ENCODE measurements around the gene SPSB1. TPM values are rescaled to one million over a fixed set of nuclear protein-coding genes. Genes with fewer than 3 reads are reported as not detected.
A peak's percentile ranks its signal among the peaks of the same experiment; 100 is the strongest.

SPSB1 gene
- polyA plus RNA-seq, 4 donors, result 24.1 to 69.1 (median 32.6) TPM

- Histone ChIP-seq H3K27me3 (ENCODE audit: control insufficient read depth in 3 of 3, insufficient read depth in 3 of 3, low read length in 3 of 3) (no peaks in the 10 kb centered on the region), H3K4me1 (ENCODE audit: control insufficient read depth in 3 of 3, insufficient read depth in 2 of 3, low read depth in 1 of 3, low read length in 2 of 3) (peaks cover 0 to 26% (median 5%) of the 10 kb centered on the region in 3 donors), H3K9me3 (ENCODE audit: control insufficient read depth in 2 of 2, insufficient read depth in 1 of 2, low read depth in 1 of 2, low read length in 1 of 2) (no peaks in the 10 kb centered on the region), H3K36me3 (ENCODE audit: control insufficient read depth in 3 of 3, insufficient read depth in 2 of 3, low read depth in 1 of 3, low read length in 3 of 3) (peaks cover 0 to 57% (median 5%) of the 10 kb centered on the region in 3 donors), H3K27ac (ENCODE audit: low read depth in 1 of 3, low read length in 2 of 3) (peak overlapping the region in 2 of 3 donors; percentile 51 to 63), H3K4me3 (ENCODE audit: low read depth in 1 of 3, low read length in 3 of 3) (no peak overlapping the region)
- WGBS, 3 donors, result 61 to 74% (median 68%) methylated on average over 25 of the region's 25 CpGs
- peak in 1 of 2 donors; percentile 55 for DNase-seq
- FAIRE-seq, result no peak
Measured at GRCh38 chr1:9338397-9339246, 45.9 kb downstream of the SPSB1 start.

GRCh38 chr1:9340172-9340854 is 47.6 kb downstream of the SPSB1 start:
- no peak for FAIRE-seq
- peaks cover 2 to 31% (median 5%) of the 10 kb centered on the region in 3 donors for H3K4me1 ChIP-seq (ENCODE audit: control insufficient read depth in 3 of 3, insufficient read depth in 2 of 3, low read depth in 1 of 3, low read length in 2 of 3)
- 82 to 88% (median 86%) methylated on average over 22 to 24 of the region's 24 CpGs for WGBS, 3 donors
- no peak for DNase-seq
- peak overlapping the region in 1 of 3 donors; percentile 33 for H3K27ac ChIP-seq (ENCODE audit: low read depth in 1 of 3, low read length in 2 of 3)
- peaks cover 0 to 67% (median 5%) of the 10 kb centered on the region in 3 donors for H3K36me3 ChIP-seq (ENCODE audit: control insufficient read depth in 3 of 3, insufficient read depth in 2 of 3, low read depth in 1 of 3, low read length in 3 of 3)
- H3K4me3 ChIP-seq (ENCODE audit: low read depth in 1 of 3, low read length in 3 of 3), result no peak overlapping the region
- H3K9me3 ChIP-seq (ENCODE audit: control insufficient read depth in 2 of 2, insufficient read depth in 1 of 2, low read depth in 1 of 2, low read length in 1 of 2), result no peaks in the 10 kb centered on the region
- no peaks in the 10 kb centered on the region for H3K27me3 ChIP-seq (ENCODE audit: control insufficient read depth in 3 of 3, insufficient read depth in 3 of 3, low read length in 3 of 3)

GRCh38 chr1:9340864-9341263 is 48.2 kb downstream of the SPSB1 start:
- Histone ChIP-seq H3K4me1 (ENCODE audit: control insufficient read depth in 3 of 3, insufficient read depth in 2 of 3, low read depth in 1 of 3, low read length in 2 of 3) (peaks cover 2 to 31% (median 5%) of the 10 kb centered on the region in 3 donors), H3K4me3 (ENCODE audit: low read depth in 1 of 3, low read length in 3 of 3) (no peak overlapping the region), H3K9me3 (ENCODE audit: control insufficient read depth in 2 of 2, insufficient read depth in 1 of 2, low read depth in 1 of 2, low read length in 1 of 2) (no peaks in the 10 kb centered on the region), H3K27me3 (ENCODE audit: control insufficient read depth in 3 of 3, insufficient read depth in 3 of 3, low read length in 3 of 3) (no peaks in the 10 kb centered on the region), H3K27ac (ENCODE audit: low read depth in 1 of 3, low read length in 2 of 3) (peak overlapping the region in 1 of 3 donors; percentile 14), H3K36me3 (ENCODE audit: control insufficient read depth in 3 of 3, insufficient read depth in 2 of 3, low read depth in 1 of 3, low read length in 3 of 3) (peaks cover 0 to 68% (median 5%) of the 10 kb centered on the region in 3 donors)
- DNase-seq (no peak), FAIRE-seq (no peak)
- WGBS, 3 donors, result 83 to 91% (median 86%) methylated on average over 7 of the region's 7 CpGs

- H3K27me3 ChIP-seq (ENCODE audit: control insufficient read depth in 3 of 3, insufficient read depth in 3 of 3, low read length in 3 of 3), result no peaks in the 10 kb centered on the region
- H3K27ac ChIP-seq (ENCODE audit: low read depth in 1 of 3, low read length in 2 of 3), result peak overlapping the region in 1 of 3 donors; percentile 14
- DNase-seq (no peak), FAIRE-seq (no peak)
- peaks cover 0 to 67% (median 5%) of the 10 kb centered on the region in 3 donors for H3K36me3 ChIP-seq (ENCODE audit: control insufficient read depth in 3 of 3, insufficient read depth in 2 of 3, low read depth in 1 of 3, low read length in 3 of 3)
- WGBS, 3 donors, result 81 to 92% (median 88%) methylated on average over 13 of the region's 13 CpGs
- no peak overlapping the region for H3K4me3 ChIP-seq (ENCODE audit: low read depth in 1 of 3, low read length in 3 of 3)
- H3K9me3 ChIP-seq (ENCODE audit: control insufficient read depth in 2 of 2, insufficient read depth in 1 of 2, low read depth in 1 of 2, low read length in 1 of 2), result no peaks in the 10 kb centered on the region
- H3K4me1 ChIP-seq (ENCODE audit: control insufficient read depth in 3 of 3, insufficient read depth in 2 of 3, low read depth in 1 of 3, low read length in 2 of 3), result peaks cover 2 to 31% (median 5%) of the 10 kb centered on the region in 3 donors
Measured at GRCh38 chr1:9341301-9341845, 48.7 kb downstream of the SPSB1 start.

GRCh38 chr1:9343269-9343668 is 50.6 kb downstream of the SPSB1 start:
- Histone ChIP-seq H3K27ac (ENCODE audit: low read depth in 1 of 3, low read length in 2 of 3) (no peak overlapping the region), H3K27me3 (ENCODE audit: control insufficient read depth in 3 of 3, insufficient read depth in 3 of 3, low read length in 3 of 3) (no peaks in the 10 kb centered on the region), H3K4me3 (ENCODE audit: low read depth in 1 of 3, low read length in 3 of 3) (no peak overlapping the region), H3K36me3 (ENCODE audit: control insufficient read depth in 3 of 3, insufficient read depth in 2 of 3, low read depth in 1 of 3, low read length in 3 of 3) (peaks cover 0 to 54% (median 0%) of the 10 kb centered on the region in 3 donors), H3K9me3 (ENCODE audit: control insufficient read depth in 2 of 2, insufficient read depth in 1 of 2, low read depth in 1 of 2, low read length in 1 of 2) (no peaks in the 10 kb centered on the region), H3K4me1 (ENCODE audit: control insufficient read depth in 3 of 3, insufficient read depth in 2 of 3, low read depth in 1 of 3, low read length in 2 of 3) (peaks cover 2 to 22% (median 5%) of the 10 kb centered on the region in 3 donors)
- 97 to 98% (median 98%) methylated on average over 6 of the region's 6 CpGs for WGBS, 3 donors
- no peak for FAIRE-seq
- no peak for DNase-seq

- no peak overlapping the region for H3K27ac ChIP-seq (ENCODE audit: low read depth in 1 of 3, low read length in 2 of 3)
- FAIRE-seq (no peak), DNase-seq (no peak)
- peaks cover 2 to 13% (median 5%) of the 10 kb centered on the region in 3 donors for H3K4me1 ChIP-seq (ENCODE audit: control insufficient read depth in 3 of 3, insufficient read depth in 2 of 3, low read depth in 1 of 3, low read length in 2 of 3)
- no peaks in the 10 kb centered on the region for H3K27me3 ChIP-seq (ENCODE audit: control insufficient read depth in 3 of 3, insufficient read depth in 3 of 3, low read length in 3 of 3)
- no peak overlapping the region for H3K4me3 ChIP-seq (ENCODE audit: low read depth in 1 of 3, low read length in 3 of 3)
- H3K36me3 ChIP-seq (ENCODE audit: control insufficient read depth in 3 of 3, insufficient read depth in 2 of 3, low read depth in 1 of 3, low read length in 3 of 3), result peaks cover 0 to 54% (median 0%) of the 10 kb centered on the region in 3 donors
- 78 to 82% (median 80%) methylated on average over 13 of the region's 13 CpGs for WGBS, 3 donors
- no peaks in the 10 kb centered on the region for H3K9me3 ChIP-seq (ENCODE audit: control insufficient read depth in 2 of 2, insufficient read depth in 1 of 2, low read depth in 1 of 2, low read length in 1 of 2)
Measured at GRCh38 chr1:9344426-9345200, 51.9 kb downstream of the SPSB1 start.

- DNase-seq (no peak), FAIRE-seq (no peak)
- Histone ChIP-seq H3K27ac (ENCODE audit: low read depth in 1 of 3, low read length in 2 of 3) (no peak overlapping the region), H3K4me1 (ENCODE audit: control insufficient read depth in 3 of 3, insufficient read depth in 2 of 3, low read depth in 1 of 3, low read length in 2 of 3) (peaks cover 2 to 10% (median 5%) of the 10 kb centered on the region in 3 donors), H3K27me3 (ENCODE audit: control insufficient read depth in 3 of 3, insufficient read depth in 3 of 3, low read length in 3 of 3) (no peaks in the 10 kb centered on the region), H3K36me3 (ENCODE audit: control insufficient read depth in 3 of 3, insufficient read depth in 2 of 3, low read depth in 1 of 3, low read length in 3 of 3) (peaks cover 0 to 56% (median 0%) of the 10 kb centered on the region in 3 donors), H3K4me3 (ENCODE audit: low read depth in 1 of 3, low read length in 3 of 3) (no peak overlapping the region), H3K9me3 (ENCODE audit: control insufficient read depth in 2 of 2, insufficient read depth in 1 of 2, low read depth in 1 of 2, low read length in 1 of 2) (no peaks in the 10 kb centered on the region)
- WGBS, 3 donors, result 38 to 68% (median 46%) methylated on average over 6 of the region's 6 CpGs
Measured at GRCh38 chr1:9345471-9345870, 52.8 kb downstream of the SPSB1 start.
